Sigmoid colon (tissue), 4 donors: Measurements from ENCODE around the gene FAM180B.

Experiments
- POLR2A ChIP-seq, 2 donors: fragments of 450-650 bp; IDR thresholded peaks; one replicate each; pipeline ENCODE4 v1.6.1; 2016; ENCODE audit warnings: antibody characterized with exemption in 2 of 2, mild to moderate bottlenecking in 2 of 2, moderate library complexity in 2 of 2
- POLR2AphosphoS5 ChIP-seq, 4 donors: sonication (generic); formaldehyde crosslinking; IDR thresholded peaks; one replicate each; pipeline ENCODE4 v1.6.1; 2017; ENCODE audit warnings: antibody characterized with exemption in 4 of 4
- TF ChIP-seq, protein P1 (sequence below), 4 experiments: fragments of 450-650 bp in 3 of 4; fragments of 200-600 bp in 1 of 4; IDR thresholded peaks; one replicate each; pipeline ENCODE4 v1.5.1; 2016 to 2019; ENCODE audit warnings: antibody characterized with exemption in 4 of 4, mild to moderate bottlenecking in 3 of 4, moderate library complexity in 2 of 4

DNA sequence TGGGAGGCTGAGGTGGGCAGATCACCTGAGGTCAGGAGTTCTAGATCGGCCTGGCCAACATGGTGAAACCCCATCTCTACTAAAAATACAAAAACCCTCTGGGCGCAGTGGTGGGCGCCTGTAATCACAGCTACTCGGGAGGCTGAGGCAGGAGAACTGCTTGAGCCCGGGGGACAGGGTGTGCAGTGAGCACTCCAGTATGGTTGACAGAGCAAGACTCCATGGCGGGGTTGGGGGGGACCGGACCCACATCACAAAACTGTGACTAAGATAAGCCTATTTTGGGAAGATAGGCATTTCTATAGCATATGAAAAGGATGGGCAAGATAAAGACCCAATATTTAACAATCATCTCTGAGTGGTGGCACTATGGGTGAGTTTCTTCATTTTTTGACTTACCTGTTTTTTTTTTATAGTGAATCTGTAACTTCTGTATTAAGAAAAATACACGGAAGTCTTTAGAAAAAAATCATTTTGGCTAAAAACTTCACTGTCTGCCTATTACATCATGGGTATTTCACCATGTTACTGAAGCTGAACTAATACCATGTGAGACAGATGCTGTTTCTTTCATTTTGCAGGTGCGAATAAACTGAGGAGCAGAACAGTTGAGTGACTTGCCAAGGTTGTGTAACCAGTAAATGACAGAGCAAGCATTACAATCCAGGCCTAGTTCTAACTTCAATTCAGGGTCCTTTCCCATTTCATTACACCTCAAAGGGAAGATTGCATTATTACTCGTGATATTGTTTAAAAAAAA lies 36.0 kb upstream of the FAM180B start:
- TF ChIP-seq, protein P1, sequence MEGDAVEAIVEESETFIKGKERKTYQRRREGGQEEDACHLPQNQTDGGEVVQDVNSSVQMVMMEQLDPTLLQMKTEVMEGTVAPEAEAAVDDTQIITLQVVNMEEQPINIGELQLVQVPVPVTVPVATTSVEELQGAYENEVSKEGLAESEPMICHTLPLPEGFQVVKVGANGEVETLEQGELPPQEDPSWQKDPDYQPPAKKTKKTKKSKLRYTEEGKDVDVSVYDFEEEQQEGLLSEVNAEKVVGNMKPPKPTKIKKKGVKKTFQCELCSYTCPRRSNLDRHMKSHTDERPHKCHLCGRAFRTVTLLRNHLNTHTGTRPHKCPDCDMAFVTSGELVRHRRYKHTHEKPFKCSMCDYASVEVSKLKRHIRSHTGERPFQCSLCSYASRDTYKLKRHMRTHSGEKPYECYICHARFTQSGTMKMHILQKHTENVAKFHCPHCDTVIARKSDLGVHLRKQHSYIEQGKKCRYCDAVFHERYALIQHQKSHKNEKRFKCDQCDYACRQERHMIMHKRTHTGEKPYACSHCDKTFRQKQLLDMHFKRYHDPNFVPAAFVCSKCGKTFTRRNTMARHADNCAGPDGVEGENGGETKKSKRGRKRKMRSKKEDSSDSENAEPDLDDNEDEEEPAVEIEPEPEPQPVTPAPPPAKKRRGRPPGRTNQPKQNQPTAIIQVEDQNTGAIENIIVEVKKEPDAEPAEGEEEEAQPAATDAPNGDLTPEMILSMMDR (IDR thresholded peaks at IDR 0.05): no peak
- no peak for TF ChIP-seq POLR2A (IDR thresholded peaks at IDR 0.05)
- no peak for TF ChIP-seq POLR2AphosphoS5 (IDR thresholded peaks at IDR 0.05)
